Tibial nerve (tissue), 4 donors: ENCODE data around the gene CHRNA4. TPM values are rescaled to one million over a fixed set of nuclear protein-coding genes. Genes with fewer than 3 reads are reported as not detected.

Experiments
- DNase-seq, 2 donors: peaks; one replicate each; pipeline ENCODE4 v3.0.0-alpha.2; 2019; ENCODE audit warnings: low spot score in 2 of 2
- H3K27ac ChIP-seq, 4 donors: fragments of 200-600 bp; sonication (generic) in 3 of 4; one replicate each; pipeline ENCODE4 v1.5.1; 2017 to 2019; ENCODE audit warnings: mild to moderate bottlenecking in 1 of 4
- H3K27me3 ChIP-seq, 2 donors: fragments of 200-600 bp; sonication (generic) in 1 of 2; one replicate each; pipeline versions ENCODE4 v1.5.1 to v1.6.0; 2017 to 2019
- H3K36me3 ChIP-seq, 3 donors: fragments of 200-600 bp; sonication (generic); one replicate each; pipeline ENCODE4 v1.5.1; 2018 to 2019
- H3K4me1 ChIP-seq, 4 donors: fragments of 200-600 bp; sonication (generic) in 3 of 4; one replicate each; pipeline ENCODE4 v1.5.1; 2017 to 2019
- H3K4me3 ChIP-seq, 4 donors: fragments of 200-600 bp; sonication (generic) in 3 of 4; one replicate each; pipeline ENCODE4 v1.5.1; 2017 to 2019; ENCODE audit warnings: mild to moderate bottlenecking in 1 of 4, moderate library complexity in 1 of 4
- H3K9me3 ChIP-seq, 4 donors: fragments of 200-600 bp; sonication (generic) in 3 of 4; one replicate each; pipeline ENCODE4 v1.5.1; 2017 to 2019
- EP300 ChIP-seq, 2 donors: sonication (generic); formaldehyde crosslinking; IDR thresholded peaks; one replicate each; pipeline ENCODE4 v1.6.1; 2017; ENCODE audit warnings: antibody characterized with exemption in 2 of 2, mild to moderate bottlenecking in 1 of 2
- POLR2A ChIP-seq, 2 donors: fragments of 450-650 bp; IDR thresholded peaks; one replicate each; pipeline ENCODE4 v1.6.1; 2017; ENCODE audit warnings: antibody characterized with exemption in 2 of 2, mild to moderate bottlenecking in 2 of 2, moderate library complexity in 2 of 2
- WGBS, 2 donors: methylation state at CpG; one replicate each; pipeline ENCODE4 v1.1.5; 2018; 5-methylcytosine and 5-hydroxymethylcytosine counted together
- total RNA-seq, 4 donors: library from RNA; depleted of rRNA; stranded (reverse); fragments of >200 nt; gene quantifications; one replicate each; pipeline ENCODE4 v1.1.0, GENCODE V29; 2016
- TF ChIP-seq, protein P1 (sequence below), 5 experiments: fragments of 200-600 bp in 3 of 5; fragments of 450-650 bp in 2 of 5; sonication (generic) in 3 of 5; IDR thresholded peaks; one replicate each; pipeline ENCODE4 v1.5.1; 2016 to 2019; ENCODE audit warnings: antibody characterized with exemption in 5 of 5, mild to moderate bottlenecking in 3 of 5, moderate library complexity in 2 of 5

Gene CHRNA4
- total RNA-seq, 4 donors from 2014 or later, result 0.20 to 1.5 TPM; not detected in 2

DNA sequence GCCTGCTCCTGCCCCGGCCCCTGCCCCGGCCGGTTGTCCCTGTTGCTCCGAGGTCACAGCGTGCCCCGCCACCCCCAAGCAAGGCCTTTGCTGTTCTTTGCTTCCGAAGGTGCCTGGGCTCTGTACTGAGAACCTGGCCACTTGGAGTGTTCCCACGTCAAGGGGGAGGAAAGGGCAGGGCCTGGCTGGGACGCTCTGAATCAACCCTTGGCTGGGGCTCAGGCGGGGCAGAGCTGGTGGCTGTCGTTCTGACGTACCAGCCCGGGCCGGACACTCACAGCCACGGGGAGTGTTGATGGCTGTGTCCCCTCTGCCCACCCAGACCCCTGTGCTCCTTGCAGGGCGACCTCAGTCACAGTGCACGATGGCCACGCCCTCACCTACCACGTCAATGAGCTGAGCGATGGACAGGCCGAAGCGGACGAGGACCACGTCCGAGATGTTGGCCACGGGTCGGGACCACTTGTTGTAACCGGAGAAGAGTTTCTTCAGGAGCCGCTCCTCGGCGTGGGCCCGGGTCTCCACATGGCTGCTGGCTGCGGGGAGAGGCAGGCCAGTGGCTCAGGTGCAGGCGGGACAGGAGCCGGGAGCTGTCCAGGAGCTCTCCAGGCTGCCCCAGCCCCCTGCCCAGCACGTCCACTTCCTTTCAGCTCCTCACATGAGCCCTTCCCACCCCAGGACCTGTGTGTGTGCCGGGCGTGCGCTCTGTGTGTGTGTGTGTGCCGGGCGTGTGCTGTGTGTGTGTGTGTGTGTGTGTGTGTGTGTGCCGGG, 1.8 kb downstream of the CHRNA4 start:
- 82 to 84% methylated on average over 24 to 36 of the region's 42 CpGs for WGBS, 2 donors
- Histone ChIP-seq H3K4me1 (peaks cover 0 to 12% (median 3%) of the 10 kb centered on the region in 4 donors), H3K27ac (no peak overlapping the region), H3K36me3 (no peaks in the 10 kb centered on the region), H3K27me3 (peaks cover 2 to 76% of the 10 kb centered on the region in 2 donors), H3K9me3 (no peaks in the 10 kb centered on the region), H3K4me3 (no peak overlapping the region)
- TF ChIP-seq, protein P1, sequence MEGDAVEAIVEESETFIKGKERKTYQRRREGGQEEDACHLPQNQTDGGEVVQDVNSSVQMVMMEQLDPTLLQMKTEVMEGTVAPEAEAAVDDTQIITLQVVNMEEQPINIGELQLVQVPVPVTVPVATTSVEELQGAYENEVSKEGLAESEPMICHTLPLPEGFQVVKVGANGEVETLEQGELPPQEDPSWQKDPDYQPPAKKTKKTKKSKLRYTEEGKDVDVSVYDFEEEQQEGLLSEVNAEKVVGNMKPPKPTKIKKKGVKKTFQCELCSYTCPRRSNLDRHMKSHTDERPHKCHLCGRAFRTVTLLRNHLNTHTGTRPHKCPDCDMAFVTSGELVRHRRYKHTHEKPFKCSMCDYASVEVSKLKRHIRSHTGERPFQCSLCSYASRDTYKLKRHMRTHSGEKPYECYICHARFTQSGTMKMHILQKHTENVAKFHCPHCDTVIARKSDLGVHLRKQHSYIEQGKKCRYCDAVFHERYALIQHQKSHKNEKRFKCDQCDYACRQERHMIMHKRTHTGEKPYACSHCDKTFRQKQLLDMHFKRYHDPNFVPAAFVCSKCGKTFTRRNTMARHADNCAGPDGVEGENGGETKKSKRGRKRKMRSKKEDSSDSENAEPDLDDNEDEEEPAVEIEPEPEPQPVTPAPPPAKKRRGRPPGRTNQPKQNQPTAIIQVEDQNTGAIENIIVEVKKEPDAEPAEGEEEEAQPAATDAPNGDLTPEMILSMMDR (IDR thresholded peaks at IDR 0.05), result no peak
- TF ChIP-seq POLR2A (IDR thresholded peaks at IDR 0.05) (no peak), EP300 (IDR thresholded peaks at IDR 0.05) (no peak)
- DNase-seq, result no peak

DNA sequence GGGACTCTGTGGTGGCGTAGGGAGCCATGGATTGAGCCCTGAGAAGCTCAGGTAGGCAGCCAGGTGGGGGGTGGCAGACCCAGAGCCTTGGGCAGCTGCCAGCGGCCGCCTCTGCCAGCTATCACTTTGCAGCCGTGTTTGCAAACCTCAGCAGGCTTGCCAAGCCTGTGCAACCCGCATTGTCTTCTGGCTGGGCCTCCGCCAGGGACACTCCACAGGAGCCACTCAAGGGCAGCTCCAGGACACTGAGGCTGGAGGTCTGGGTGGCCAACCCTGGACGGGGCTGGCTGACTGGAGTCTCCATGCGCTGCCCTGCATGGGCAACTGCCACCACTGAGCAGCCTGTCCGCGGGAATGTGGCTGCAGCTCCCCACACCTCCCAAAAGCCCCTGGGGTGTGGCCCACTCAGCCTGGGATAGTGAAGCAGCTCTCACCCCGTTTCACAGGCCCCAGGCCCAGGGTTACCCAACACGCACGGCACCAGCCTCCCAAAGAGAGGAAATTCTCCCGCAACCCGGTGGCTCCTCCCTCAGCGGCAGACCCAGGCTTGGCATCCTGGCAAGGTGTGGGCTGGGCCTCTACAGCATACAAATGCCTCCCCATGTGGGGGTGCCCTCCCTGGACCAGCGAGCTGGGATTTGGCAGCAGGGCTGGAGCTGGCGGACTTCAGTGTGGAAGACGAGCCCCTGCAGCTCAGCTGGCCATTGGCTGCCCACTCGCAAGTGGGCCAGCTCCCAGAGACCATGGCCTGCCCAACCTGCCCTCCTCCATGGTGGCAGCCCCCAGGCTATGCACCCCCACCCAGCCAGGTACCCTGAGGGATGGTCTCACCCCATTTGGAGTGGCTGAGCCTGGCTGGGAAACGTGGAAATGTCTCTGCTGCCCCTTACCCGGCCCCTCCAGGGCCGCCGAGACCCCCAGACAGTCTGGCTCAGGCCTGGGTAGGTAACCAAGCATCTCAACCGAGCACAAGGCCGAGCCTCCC, 2.9 kb downstream of the CHRNA4 start:
- 79 to 81% methylated on average over 17 to 20 of the region's 26 CpGs for WGBS, 2 donors
- H3K27ac ChIP-seq, result no peak overlapping the region
- no peaks in the 10 kb centered on the region for H3K9me3 ChIP-seq
- no peak for DNase-seq
- peaks cover 0 to 12% (median 3%) of the 10 kb centered on the region in 4 donors for H3K4me1 ChIP-seq
- no peaks in the 10 kb centered on the region for H3K36me3 ChIP-seq
- TF ChIP-seq, protein P1 (IDR thresholded peaks at IDR 0.05), result no peak
- TF ChIP-seq EP300 (IDR thresholded peaks at IDR 0.05), result no peak
- TF ChIP-seq POLR2A (IDR thresholded peaks at IDR 0.05), result no peak
- no peak overlapping the region for H3K4me3 ChIP-seq
- H3K27me3 ChIP-seq, result peaks cover 2 to 65% of the 10 kb centered on the region in 2 donors

DNA sequence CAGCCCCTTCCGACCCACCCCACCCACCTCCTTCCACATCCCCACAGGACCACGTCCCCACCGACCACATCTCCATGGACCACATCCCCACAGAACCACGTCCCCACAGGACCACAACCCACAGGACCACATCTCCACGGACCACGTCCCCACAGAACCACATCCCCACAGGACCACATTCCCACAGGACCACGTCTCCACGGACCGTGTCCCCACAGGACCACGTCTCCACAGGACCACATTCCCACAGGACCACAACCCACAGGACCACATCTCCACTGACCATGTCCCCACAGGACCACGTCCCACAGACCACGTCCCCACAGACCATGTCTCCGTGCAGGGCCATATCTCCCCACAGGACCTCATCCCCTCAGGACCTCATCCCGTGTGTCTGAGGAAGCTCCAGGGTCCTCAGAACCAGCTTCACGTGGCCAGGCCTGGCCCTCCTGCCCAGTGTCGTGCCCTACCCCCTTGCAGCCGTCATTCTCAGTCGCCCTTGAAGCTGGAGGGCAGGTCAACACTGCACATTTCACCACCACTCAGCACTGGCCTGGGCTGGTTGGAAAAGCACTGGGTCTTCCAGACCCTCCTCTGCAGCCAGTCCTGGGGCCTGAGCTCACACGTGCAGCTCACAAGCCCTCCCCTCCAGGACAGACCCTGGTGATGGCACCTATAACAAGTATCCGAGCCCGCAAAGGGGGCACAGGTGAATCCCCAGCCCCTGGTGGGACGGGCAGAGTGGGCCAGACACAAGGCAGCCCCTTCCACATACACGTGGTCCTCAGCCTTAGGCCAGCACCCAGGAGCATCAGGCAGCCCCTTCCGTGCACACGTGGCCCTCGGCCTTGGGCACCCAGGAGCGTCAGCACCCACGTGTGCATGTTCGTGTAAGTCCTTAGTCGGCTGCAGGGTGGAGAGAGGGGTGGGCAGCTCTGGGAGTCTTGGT, 3.9 kb downstream of the CHRNA4 start:
- peaks cover 2 to 62% of the 10 kb centered on the region in 2 donors for H3K27me3 ChIP-seq
- TF ChIP-seq, protein P1 (IDR thresholded peaks at IDR 0.05), result no peak
- TF ChIP-seq POLR2A (IDR thresholded peaks at IDR 0.05) (no peak), EP300 (IDR thresholded peaks at IDR 0.05) (no peak)

GRCh38 chr20:63356511-63356910, 4.6 kb downstream of the CHRNA4 start:
- DNase-seq, result no peak
- Histone ChIP-seq H3K27ac (no peak overlapping the region), H3K9me3 (no peaks in the 10 kb centered on the region), H3K27me3 (peaks cover 1 to 57% of the 10 kb centered on the region in 2 donors), H3K36me3 (no peaks in the 10 kb centered on the region), H3K4me3 (no peak overlapping the region), H3K4me1 (peaks cover 0 to 18% (median 3%) of the 10 kb centered on the region in 4 donors)
- 93% methylated on average over 6 to 8 of the region's 8 CpGs for WGBS, 2 donors
- TF ChIP-seq, protein P1 (IDR thresholded peaks at IDR 0.05), result no peak
- TF ChIP-seq EP300 (IDR thresholded peaks at IDR 0.05) (no peak), POLR2A (IDR thresholded peaks at IDR 0.05) (no peak)

More for the DNA sequence above, 3.9 kb downstream of the CHRNA4 start:
- Histone ChIP-seq H3K27ac (no peak overlapping the region), H3K4me1 (peaks cover 0 to 18% (median 3%) of the 10 kb centered on the region in 4 donors), H3K4me3 (no peak overlapping the region), H3K36me3 (no peaks in the 10 kb centered on the region), H3K9me3 (no peaks in the 10 kb centered on the region)
- WGBS, 2 donors, result 78 to 81% methylated on average over 26 to 28 of the region's 30 CpGs
- DNase-seq, result no peak
